Activated CD8-positive, alpha-beta memory T cell treated with anti-CD3 and anti-CD28 coated beads for 1 hour (primary cell): Measurements from ENCODE around the gene CAMTA1.

Experiments
- DNase-seq, 2 donors: peaks; one replicate each; pipeline ENCODE4 v3.0.0-alpha.2; 2020; ENCODE audit warnings: low read depth in 1 of 2; ENCODE audit errors: extremely low read depth in 1 of 2

Gene CAMTA1

DNA sequence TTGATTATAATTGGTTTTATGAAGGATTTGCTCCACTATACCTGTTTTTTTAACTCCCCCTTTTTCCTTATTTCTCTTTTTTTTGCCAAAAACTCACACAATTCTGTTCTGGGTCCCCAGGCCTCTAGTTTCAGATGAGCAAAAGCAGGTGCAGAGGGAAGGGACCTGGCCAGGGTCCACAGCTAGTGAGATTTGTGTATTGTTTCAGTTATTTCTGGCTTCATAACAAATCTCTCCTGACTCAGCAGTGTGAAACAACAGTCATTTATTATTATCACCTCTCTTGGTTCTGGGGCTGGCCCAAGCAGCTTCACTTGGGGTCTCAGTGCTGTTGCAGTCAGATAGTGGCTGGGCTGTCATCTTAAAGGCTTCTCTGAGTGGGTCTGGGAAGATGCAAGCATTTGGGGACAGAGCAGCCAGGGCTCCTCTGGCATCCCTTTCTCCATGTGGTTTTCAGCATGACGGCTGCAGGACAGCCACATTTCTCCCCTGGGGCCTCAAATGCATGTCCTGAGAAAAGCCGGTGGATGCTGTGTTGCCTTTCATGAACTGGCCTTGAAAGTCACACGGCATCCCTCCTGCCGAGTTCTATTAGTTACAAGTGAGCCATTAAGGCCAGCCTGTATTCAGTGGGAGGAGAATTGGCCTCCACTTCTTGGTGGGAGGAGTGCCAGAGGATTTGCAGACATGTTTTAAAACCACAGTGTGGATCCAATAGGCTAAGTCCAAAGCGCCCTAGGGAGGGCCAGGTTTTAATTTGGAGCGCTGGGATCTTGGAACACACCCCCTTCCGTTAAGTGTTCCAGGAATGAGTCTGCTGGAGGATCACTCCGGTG, 137.1 kb downstream of the CAMTA1 start:
- DNase-seq: no peak

DNA sequence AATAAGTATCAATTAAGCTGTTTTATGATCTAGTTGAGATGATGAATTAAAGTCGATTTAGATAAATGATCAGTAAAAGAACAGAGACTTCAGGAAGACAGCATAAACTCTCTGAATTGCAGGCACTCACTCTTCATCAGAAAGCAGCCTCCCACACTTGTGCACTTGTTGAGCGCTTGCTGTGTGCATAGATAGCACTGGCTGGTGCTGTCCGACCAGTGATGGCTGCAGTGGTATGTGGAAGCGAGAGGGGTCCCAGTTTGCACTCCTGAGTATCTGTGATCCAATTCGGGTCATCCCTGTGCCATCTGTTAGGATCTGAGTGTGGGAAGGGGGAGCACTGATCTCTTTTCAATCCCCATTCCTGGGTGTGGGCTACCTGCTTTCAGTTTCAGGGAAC, 137.8 kb downstream of the CAMTA1 start:
- no peak for DNase-seq

DNA sequence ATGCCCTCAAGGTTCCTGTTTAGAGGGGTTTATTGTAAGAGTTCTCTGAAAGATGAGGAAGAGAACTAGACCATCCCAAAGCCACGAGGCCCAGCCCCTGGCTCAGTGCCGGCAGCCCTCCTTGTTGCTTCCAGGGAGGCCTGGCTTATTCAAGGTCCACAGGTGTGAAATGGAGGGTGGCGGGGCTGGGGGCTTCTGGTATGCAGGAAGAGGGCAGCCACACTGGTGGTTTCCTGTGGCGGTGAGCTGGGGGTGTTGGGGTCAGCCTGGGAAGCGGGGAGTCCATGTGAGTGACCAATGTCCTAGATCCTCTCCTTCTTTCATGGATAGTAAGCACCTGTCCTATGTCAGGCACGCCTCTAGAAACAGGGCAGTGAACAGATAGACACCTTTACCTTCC, 138.2 kb downstream of the CAMTA1 start:
- DNase-seq: no peak

DNA sequence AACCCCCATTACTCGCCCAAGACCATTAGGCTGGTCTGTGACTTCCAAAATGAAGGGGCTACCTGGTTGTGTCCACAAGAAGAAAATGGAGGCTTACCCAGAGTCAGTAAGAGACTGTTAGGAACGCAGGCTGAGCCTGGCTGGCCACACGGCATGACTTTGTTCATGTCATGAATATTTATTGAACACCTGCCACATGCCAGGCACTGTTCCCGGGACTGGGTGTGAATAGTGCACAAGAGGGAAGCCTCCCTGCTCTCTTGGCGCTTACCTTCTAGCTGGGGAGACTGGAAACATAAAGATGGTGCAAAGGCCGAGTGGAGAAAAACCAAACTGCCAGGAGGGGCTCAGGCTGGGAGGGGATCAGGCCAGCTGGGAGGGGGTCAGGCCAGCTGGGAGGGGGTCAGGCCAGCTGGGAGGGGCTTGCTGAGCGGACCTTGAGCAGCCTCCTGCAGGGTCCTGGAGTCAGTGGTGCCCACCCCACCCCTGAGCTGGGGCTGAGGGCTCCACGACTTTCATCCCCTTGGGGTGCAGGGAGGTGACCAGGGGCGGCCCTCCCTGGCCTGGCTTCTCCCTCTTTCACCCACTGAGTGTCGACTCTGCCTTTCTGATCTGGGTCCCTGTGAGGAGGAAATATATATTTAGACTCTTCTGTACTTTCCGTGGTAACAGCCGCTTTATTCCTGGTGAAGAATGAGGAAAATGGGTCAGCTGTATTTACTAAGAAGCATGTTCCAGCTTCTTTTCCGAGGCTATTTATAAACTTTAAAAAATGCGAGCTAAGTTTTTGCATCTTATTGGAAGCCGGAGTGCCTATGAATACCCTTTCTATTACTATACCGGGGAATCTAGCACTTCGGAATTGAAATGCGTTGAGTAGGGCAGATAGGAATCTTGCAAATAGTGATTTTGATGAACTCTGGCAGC, 139.0 kb downstream of the CAMTA1 start:
- DNase-seq: no peak

DNA sequence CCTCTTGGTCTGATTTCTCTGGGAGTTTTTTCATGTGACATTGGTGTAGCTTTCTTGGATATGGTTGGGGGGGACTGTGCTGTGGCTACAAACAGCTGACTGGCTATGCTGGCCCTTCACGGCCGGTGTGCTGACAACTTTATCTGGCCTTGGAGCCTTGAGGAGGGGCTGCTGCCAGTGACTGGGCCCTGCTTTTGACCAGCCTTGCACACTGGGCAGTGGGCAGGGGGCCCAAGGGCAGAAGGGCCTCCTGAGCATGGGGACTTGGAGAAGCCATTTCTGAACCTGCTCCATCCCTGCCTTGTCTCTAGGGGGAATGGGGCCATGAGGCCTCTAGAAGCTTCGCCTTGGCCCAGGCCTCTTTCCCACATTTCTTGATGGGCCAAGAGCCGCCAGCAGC, 139.6 kb downstream of the CAMTA1 start:
- no peak for DNase-seq

DNA sequence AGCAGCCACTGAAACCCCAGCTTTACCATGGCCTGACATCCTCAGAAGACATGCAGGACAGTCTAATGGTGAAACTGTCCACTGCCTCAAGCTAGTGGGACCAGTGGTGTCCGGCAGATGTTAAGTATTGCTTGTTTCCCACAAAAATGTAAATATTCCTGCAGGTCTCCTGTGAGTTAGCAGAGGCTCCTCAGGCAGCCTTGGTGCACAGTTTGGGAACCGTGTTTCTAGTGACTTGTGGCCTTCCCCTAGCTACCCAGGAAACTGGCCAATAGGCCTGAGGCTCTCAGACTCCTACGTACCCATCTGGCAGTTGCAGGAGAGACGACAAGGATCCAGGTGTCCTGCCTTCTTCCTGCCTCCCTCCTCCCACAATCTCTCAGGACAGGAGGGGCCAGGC, 142.4 kb downstream of the CAMTA1 start:
- DNase-seq: no peak

DNA sequence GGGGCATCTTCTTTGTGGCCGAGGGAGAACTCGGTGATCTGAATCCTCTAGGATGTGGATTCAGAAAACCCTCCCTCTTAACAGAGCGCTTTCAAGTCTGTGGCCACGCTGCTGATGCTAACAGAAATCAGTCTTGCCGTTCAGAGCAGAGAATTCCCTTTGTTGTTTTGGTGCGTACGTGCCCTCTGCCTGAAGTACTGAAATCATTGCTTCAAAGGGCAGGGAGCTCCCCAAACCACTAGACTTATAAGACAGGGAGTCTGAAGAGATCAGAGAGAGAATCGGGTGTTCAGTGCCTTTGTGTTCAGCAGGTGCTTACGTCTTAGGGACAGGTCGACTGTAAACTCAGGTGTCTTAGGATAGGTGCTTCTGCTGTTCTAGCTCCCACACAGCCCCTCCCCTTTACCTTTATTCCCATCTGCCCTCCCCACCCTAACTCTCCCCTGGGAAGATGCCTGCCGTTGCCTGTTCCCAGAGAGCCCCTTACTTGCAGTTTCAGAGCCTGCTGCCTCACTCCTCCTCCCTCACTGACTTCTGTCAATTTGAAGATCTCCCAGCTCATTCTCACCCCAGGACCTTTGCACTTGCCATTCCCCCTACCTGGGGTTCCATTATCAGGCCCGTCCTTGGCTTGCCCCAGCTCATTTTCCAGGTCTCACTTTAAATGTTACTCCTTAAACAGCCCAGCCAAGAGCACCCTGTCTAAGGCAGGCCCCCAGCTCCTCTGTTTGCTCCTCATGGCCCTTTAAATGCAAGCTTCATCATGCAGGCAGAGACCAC, 143.0 kb downstream of the CAMTA1 start:
- DNase-seq: no peak

DNA sequence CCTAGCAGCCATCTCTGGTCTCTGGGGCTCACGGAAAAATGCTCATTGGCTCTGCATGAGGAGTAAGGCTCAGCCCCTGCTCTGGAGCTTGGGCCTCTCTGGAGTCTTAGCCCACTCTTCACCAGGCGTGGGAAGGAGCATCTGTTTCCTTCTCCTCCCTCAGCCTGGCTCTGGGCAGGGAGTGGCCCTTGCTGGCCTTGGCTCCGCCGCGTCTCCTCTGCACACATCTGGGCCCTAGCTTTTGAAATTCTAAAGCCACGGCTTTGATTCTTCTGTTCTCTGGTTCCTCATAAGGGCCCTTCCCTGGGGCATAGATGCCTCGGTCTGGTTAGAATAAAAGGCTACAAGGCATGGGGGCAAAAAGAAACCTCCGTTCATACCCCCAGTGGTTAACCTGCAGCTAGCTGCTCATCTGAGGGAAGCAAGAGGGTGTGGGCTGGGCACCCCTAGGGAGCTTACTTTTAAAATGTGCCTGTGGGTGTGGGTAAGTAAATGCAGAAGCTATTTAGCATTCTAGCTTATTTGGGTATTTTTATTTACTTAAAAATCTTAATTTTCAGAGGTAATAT, 145.6 kb downstream of the CAMTA1 start:
- no peak for DNase-seq

DNA sequence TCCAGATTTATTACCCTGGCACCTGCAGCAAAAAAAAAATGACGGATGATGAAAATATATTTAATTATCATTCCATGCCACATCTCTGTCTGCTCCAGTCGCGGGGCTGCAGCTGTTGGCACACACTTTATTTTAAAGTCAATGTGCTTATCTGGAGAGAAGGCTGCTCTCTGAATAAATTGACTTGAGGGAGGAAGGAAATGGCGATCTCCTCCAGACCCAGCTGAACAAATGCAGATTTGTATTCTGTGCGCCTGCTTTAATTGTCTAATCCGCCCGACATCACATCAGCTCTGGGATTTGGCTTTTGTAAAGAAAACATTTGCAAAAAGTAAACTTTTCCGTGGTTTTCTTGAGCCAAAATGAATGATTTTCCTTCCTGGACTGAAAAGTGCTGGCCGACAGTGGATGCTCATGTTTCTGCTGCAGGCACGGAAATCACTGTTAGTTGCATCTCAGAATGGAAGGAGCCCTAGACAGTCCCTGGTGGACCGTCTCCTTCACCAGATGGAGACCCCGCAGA, 150.2 kb downstream of the CAMTA1 start:
- DNase-seq: no peak

DNA sequence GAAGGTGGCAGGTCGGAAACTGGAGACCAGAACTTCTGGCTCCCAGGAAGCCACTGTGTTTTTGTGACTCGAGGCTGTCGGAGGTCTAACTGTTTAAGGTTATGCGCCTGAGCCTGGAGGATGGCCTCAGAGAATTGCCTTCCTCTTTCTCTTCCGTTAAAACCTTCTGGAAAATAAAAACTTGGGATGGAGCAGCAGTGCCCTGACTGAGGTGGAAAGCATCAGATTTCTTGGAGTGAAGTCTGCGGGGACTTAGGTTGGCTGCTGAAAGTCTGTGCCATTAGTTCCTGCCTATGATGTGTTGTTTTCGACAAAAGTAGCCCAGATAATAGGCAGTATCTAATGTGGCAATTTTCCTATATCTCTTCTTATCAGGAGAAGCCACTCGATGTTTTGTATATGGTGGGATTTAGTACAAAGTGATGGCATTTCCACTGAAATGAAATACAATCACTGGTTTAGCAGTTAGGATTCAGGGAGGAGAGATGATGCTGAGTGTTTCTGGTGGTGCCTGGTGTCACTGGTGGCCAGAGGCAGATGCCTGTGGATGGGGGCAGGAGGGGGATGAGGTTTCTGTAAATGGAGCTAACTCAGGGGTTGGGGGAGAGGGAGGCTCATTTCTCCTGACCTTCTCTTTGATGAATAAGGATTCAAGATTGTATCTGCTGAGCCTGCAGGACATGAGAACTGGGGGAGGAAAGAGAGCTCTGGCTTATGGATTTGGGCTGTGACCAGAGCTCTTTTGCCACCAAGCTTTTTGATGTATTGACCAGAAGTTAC, 150.8 kb downstream of the CAMTA1 start:
- DNase-seq: no peak

DNA sequence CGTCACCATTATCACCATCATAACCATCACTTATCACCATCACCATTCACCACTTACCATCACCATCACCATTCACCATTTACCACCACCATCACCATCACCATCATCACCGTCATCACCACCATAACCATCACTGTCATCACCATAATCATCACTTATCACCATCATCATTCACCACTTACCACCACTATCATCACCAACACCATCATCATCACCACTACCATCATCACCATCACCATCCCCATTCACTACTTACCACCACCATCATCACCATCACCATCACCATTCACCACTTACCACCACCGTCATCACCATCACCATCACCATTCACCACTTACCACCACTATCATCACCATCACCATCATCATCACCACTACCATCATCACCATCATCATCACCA, 151.8 kb downstream of the CAMTA1 start:
- no peak for DNase-seq

DNA sequence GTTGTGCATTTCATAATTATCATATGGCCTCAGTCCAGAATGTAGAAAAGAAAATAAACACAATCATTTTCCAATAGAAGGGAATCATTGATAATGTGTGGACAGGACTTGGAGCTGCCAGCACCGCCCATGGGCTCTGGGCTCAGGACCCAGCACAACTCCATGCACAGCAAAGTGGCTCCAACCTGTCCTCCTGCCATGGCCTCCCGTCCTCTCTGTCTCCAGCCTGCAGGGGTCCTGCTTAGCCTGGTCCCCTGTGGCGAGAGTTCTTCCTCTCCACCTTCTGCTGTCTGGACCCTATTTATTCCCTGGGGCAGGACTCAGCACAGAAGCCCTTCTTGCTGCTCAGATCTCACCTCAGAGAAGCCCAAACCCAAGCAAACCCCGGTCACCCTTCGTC, 154.1 kb downstream of the CAMTA1 start:
- no peak for DNase-seq

DNA sequence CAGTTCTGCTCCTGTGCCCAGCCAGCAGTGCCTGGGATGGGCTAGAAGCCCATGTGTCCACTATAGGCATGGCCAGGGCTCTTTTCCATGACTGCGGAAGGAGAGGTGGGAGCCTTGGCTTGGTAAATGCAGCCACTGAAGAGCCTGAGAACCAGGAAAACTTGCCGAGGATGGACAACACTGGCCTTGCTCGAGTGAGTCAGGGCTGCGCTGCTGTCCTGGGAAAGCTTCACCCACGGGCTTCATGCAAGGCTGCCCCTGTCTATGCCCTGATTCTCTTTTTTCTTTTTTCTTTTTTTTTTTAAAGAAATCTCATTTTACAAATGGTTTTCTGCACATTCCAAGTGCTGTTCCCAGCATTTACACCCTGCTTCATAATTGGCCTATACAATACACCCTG, 156.5 kb downstream of the CAMTA1 start:
- no peak for DNase-seq

DNA sequence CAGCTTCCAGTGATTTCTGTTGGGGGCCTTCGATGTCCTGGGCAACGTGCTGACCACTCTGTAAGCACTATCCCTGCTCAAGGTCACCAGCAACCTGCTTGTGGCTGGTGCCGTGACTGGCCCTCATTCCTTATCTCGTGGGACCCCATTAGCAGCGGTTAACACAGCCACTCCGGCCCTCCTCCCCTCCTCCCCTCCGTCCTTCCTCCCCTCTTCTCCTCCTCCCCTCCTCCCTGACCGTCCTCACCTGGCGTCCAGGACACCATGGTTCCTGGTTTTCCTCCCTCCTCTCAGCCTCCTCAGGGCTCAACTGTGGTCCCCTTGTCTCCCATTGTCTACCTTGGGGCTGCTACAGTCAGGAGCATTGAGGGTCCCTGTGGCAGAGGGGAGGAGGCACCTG, 157.7 kb downstream of the CAMTA1 start:
- DNase-seq: no peak

DNA sequence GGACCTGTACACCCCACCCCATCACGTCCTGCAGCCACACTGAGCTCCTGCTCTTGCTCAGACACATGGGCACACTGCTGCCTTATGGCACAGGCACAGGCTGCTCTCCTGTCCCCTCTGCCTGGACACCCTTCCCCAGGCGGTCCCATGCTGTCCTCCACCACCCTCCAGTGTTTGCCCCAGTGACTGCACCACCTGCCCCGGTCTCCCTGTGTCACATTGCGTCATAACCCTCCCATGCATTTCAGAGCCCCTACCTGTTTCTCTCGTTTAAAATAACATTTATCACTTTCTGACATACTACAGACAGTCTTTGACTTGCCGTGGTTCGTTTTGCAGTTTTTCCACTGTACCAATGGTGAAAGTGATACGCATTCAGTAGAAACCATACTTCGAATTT, 159.2 kb downstream of the CAMTA1 start:
- DNase-seq: no peak

DNA sequence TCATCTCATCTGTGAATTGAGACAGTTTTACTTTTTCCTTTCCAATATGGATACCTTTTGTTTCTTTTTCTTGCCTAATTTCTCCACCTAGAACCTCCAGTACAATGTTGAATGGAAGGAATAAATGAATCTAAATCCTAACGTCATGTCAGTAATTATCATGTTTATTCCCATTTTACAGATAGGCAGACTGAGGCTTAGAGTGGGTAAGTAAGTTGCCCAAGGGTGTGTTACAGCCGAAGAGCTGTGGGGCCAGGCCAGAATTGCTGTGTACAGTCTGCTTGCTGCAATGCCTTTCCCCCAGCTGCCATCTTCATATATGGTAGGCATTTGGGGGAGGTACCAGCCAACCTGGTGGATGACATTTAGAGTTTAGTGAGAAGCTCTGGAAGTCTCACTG, 162.7 kb downstream of the CAMTA1 start:
- no peak for DNase-seq

DNA sequence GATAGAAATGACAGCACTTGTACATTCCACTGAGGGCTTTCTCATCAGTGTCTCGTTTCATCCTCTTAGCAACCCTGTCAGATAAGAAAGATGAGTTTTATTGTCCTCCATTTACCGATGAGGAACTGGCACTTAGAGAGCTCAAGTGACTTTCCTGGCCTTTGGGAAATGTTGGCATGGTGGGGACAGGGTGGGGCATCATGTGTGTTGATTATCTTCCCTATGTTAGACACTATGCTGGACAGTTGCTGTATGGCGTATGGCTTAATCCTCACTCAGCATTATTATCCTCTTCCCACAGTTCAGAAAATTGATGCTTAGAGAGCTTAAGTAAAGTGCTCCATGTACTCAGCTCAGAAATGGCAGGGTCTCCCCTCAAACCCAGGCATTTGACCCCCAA, 163.2 kb downstream of the CAMTA1 start:
- no peak for DNase-seq

DNA sequence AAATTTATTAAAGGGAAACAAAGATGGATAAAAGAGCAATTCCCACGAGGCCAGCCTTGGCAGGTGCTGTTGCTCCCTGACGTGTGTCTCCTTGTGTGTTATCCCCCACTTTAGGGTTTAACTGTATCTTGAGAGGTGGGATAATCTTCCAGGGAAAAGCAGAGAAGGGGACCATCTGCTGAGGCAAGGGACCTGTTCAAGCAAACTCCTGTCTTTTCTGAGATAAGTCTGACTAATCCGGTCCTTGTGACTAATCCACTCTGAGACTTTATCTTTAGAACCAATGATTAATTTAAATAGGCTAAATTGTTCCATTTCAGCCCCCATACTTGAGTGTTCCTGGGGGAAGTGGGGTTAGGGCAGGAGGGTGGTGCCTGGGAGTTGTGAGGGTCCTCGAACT, 163.6 kb downstream of the CAMTA1 start:
- DNase-seq: no peak

DNA sequence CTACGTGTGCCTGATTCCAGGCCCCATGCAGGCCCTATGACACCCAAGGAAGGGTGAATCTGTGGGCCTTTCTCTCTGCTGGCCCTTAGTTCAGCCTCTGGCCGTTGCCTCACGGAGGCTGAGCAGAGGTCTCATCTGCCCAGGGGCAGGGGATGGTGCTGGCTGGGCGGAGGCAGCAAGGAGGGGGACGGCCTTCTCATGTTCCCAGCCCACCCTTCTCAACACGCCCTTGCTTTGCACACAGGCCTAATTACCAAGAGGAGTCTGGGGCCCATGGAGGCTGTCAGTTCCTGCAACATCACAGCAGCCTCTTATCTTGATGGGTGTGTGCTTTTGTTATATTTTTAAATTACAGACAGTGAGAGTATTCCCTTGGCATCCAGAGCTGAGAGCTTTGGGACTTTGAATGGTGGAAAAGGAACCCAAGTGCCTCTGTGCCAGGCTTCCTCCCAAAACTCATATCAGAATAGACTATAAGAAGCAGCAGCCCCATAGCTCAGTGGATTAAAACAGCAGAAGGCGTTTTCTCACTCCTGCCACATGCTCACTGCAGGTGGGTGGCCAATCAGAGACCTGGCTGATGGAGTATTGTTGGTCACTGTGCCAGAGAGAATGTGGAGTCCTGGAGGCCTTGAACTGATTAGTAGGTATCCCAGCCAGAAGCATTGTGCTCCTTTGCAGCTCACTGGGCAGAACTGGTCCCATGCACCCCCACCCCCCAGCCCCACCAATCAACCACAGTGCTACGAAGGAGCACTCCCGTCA, 164.9 kb downstream of the CAMTA1 start:
- no peak for DNase-seq
